Right lobe of liver (tissue), 6 donors: ENCODE data around the gene CCDC60. TPM values are rescaled to one million over a fixed set of nuclear protein-coding genes. Genes with fewer than 3 reads are reported as not detected.

Source experiments
- ATAC-seq, 4 donors: fragments of 200-7000 bp; cut with Tn5 transposase; one replicate each; pipeline ENCODE4 v1.9.1; 2020; ENCODE audit warnings: mild to moderate bottlenecking in 4 of 4, moderate library complexity in 4 of 4
- DNase-seq, 3 donors: peaks; one replicate each; pipeline ENCODE4 v3.0.0-alpha.2; 2020
- H3K27ac ChIP-seq, 3 donors: fragments of 200-600 bp; one replicate each; pipeline ENCODE4 v1.8.0; 2022
- H3K27me3 ChIP-seq, 2 donors: fragments of 200-600 bp; one replicate each; pipeline ENCODE4 v1.8.0; 2022
- H3K36me3 ChIP-seq, 4 donors: fragments of 200-600 bp; sonication (generic) in 1 of 4; one replicate each; pipeline versions ENCODE4 v1.5.1 to v1.8.0; 2017 to 2022; ENCODE audit warnings: control low read depth in 1 of 4
- H3K4me1 ChIP-seq, 4 donors: fragments of 200-600 bp; sonication (generic) in 1 of 4; one replicate each; pipeline versions ENCODE4 v1.5.1 to v1.8.0; 2017 to 2022; ENCODE audit warnings: control low read depth in 1 of 4
- H3K4me3 ChIP-seq, 3 donors: fragments of 200-600 bp; one replicate each; pipeline ENCODE4 v1.8.0; 2022
- H3K9me3 ChIP-seq, 4 donors: fragments of 200-600 bp; sonication (generic) in 1 of 4; one replicate each; pipeline versions ENCODE4 v1.5.1 to v1.8.0; 2017 to 2022; ENCODE audit warnings: control low read depth in 1 of 4
- CTCF ChIP-seq, 4 donors: fragments of 200-600 bp in 3 of 4; fragments of 450-650 bp in 1 of 4; IDR thresholded peaks; one replicate each; pipeline versions ENCODE4 v1.5.1 to v1.8.0; 2016 to 2022; ENCODE audit warnings: antibody characterized with exemption in 4 of 4, mild to moderate bottlenecking in 2 of 4
- POLR2A ChIP-seq: fragments of 450-650 bp; IDR thresholded peaks from one replicate; pipeline ENCODE4 v1.6.1; 2017; ENCODE audit warnings: antibody characterized with exemption, mild to moderate bottlenecking
- WGBS: methylation state at CpG from one replicate; pipeline ENCODE4 v1.1.6; 2018; ENCODE audit warnings: low coverage, low lambda C conversion rate; ENCODE audit not compliant: insufficient coverage; ENCODE audit errors: missing lambda C conversion rate; 5-methylcytosine and 5-hydroxymethylcytosine counted together
- intact Hi-C, 2 donors: fragments of 100-400 bp; cut with DNase I; formaldehyde crosslinking; loops; one replicate each; pipeline versions ENCODE4 v1.11.2 to v1.14.1; 2022
- total RNA-seq, 6 experiments: library from RNA; depleted of rRNA in 2 of 6; stranded (reverse); fragments of >200 nt in 2 of 6; fragmentation: NEBNext Ultra II Directional in 3 of 6; extraction: Animal tissue kit (Norgen Biotek cat#: 25700) in 3 of 6; gene quantifications; one replicate each; pipeline versions ENCODE4 v1.1.0 to v1.2.4, GENCODE V29; 2016 to 2023
- donor health status: DM: no; HTN: yes; CAD: no.
- donor health status: DM: no; HTN: no; CAD: no.
- donor health status: DM: no; HTN: no; CAD: no.
- donor health status: DM: no; HTN: yes; CAD: no.
- donor health status: DM: no; HTN: yes; CAD: no.

CCDC60 gene
- total RNA-seq, 6 experiments from 2014 or later: not detected

GRCh38 chr12:119440803-119441360 is 106.4 kb downstream of the CCDC60 start:
- ATAC-seq (no peak), DNase-seq (no peak)
- no peak overlapping the region for H3K27ac ChIP-seq
- H3K9me3 ChIP-seq: no peaks in the 10 kb centered on the region
- peaks cover 0 to 5% of the 10 kb centered on the region in 2 donors for H3K27me3 ChIP-seq
- no peak overlapping the region for H3K4me3 ChIP-seq
- intact Hi-C loops: no loop called here
- H3K36me3 ChIP-seq: no peaks in the 10 kb centered on the region
- TF ChIP-seq POLR2A: no peak
- TF ChIP-seq CTCF (IDR thresholded peaks at IDR 0.05): no peak
- WGBS: 72% methylated on average over 6 of the region's 6 CpGs
- H3K4me1 ChIP-seq: no peaks in the 10 kb centered on the region

- TF ChIP-seq CTCF (IDR thresholded peaks at IDR 0.05) (peak; percentile 69 to 95 (median 90)), POLR2A (no peak)
- intact Hi-C loops: loop anchor here in 1 of 2 donors (5.0 kb wide), 1 partner anchor 98 kb away; no protein-coding TSS in a partner anchor
- Histone ChIP-seq H3K4me1 (no peaks in the 10 kb centered on the region), H3K27me3 (peaks cover 0 to 5% of the 10 kb centered on the region in 2 donors), H3K36me3 (no peaks in the 10 kb centered on the region), H3K27ac (no peak overlapping the region), H3K9me3 (no peaks in the 10 kb centered on the region), H3K4me3 (no peak overlapping the region)
- ATAC-seq: peak; percentile 68 to 78 (median 73)
- DNase-seq: peak; percentile 27 to 55 (median 55)
- WGBS: 7% methylated on average over 10 of the region's 10 CpGs
Observed at GRCh38 chr12:119444462-119445044, 110.0 kb downstream of the CCDC60 start.

GRCh38 chr12:119446459-119446858 is 111.9 kb downstream of the CCDC60 start:
- WGBS: 40% methylated on average over 3 of the region's 3 CpGs

GRCh38 chr12:119447126-119447525 is 112.6 kb downstream of the CCDC60 start:
- H3K27ac ChIP-seq: no peak overlapping the region
- DNase-seq (no peak), ATAC-seq (no peak)
- H3K4me1 ChIP-seq: no peaks in the 10 kb centered on the region
- no peak overlapping the region for H3K4me3 ChIP-seq
- TF ChIP-seq CTCF (IDR thresholded peaks at IDR 0.05) (no peak), POLR2A (no peak)
- H3K9me3 ChIP-seq: no peaks in the 10 kb centered on the region
- intact Hi-C loops: loop anchor here in 1 of 2 donors (5.0 kb wide), 1 partner anchor 95 kb away; no protein-coding TSS in a partner anchor
- 30% methylated on average over 3 of the region's 7 CpGs for WGBS
- no peaks in the 10 kb centered on the region for H3K36me3 ChIP-seq
- H3K27me3 ChIP-seq: peaks cover 0 to 5% of the 10 kb centered on the region in 2 donors

More at GRCh38 chr12:119446459-119446858, 111.9 kb downstream of the CCDC60 start:
- Histone ChIP-seq H3K4me3 (no peak overlapping the region), H3K9me3 (no peaks in the 10 kb centered on the region), H3K27me3 (peaks cover 0 to 5% of the 10 kb centered on the region in 2 donors), H3K27ac (no peak overlapping the region), H3K36me3 (no peaks in the 10 kb centered on the region), H3K4me1 (no peaks in the 10 kb centered on the region)
- DNase-seq (no peak), ATAC-seq (no peak)
- TF ChIP-seq POLR2A: no peak
- no peak for TF ChIP-seq CTCF (IDR thresholded peaks at IDR 0.05)
- intact Hi-C loops: loop anchor here in 1 of 2 donors (5.0 kb wide), 1 partner anchor 96 kb away; no protein-coding TSS in a partner anchor
